IMR-90 (cell line): Measurements from ENCODE around the gene UNK. TPM values are rescaled to one million over a fixed set of nuclear protein-coding genes. Genes with fewer than 3 reads are reported as not detected.

Source experiments
- ATAC-seq: fragments of 200-7000 bp; cut with Tn5 transposase; 2 replicates; pipeline ENCODE4 v1.9.1; 2020; ENCODE audit warnings: low read depth, mild to moderate bottlenecking, moderate library complexity
- BruUV-seq: library from RNA; stranded (reverse); fragments of 400-500 nt; replicated peaks from 2 replicates; lab custom pipeline; 2021; lab: Mats Ljungman, UMichigan
- CTCF ChIA-PET: fragments of 300-600 bp; formaldehyde crosslinking; extraction: SDS; loops from one replicate; lab custom pipeline; 2021; ENCODE audit warnings: antibody characterized with exemption; lab: Yijun Ruan, JAX
- POLR2A ChIA-PET: fragments of 300-600 bp; sonication (Branson Sonifier 250); formaldehyde crosslinking; loops from one replicate; lab custom pipeline; 2022; ENCODE audit warnings: antibody characterized with exemption; ENCODE audit not compliant: unreplicated experiment; lab: Charles Lee
- DNase-seq: peaks from one replicate; pipeline ENCODE4 v3.0.0; 2013
- H2AFZ ChIP-seq: replicated peaks from 2 replicates; pipeline ENCODE3; 2013; ENCODE audit warnings: low read length, mild to moderate bottlenecking; ENCODE audit not compliant: poor library complexity
- H2AK5ac ChIP-seq: 2 replicates; pipeline ENCODE4 v1.6.1; 2013; ENCODE audit warnings: low read depth, low read length, inconsistent platforms
- H2AK9ac ChIP-seq: replicated peaks from 2 replicates; pipeline ENCODE3; 2013; ENCODE audit warnings: mild to moderate bottlenecking, low read depth, low read length, moderate library complexity; ENCODE audit not compliant: poor library complexity
- H2BK120ac ChIP-seq: 2 replicates; pipeline ENCODE4 v1.6.1; 2013; ENCODE audit warnings: low read depth, low read length, inconsistent platforms
- H2BK15ac ChIP-seq: 3 replicates; pipeline ENCODE4 v1.6.1; 2013; ENCODE audit warnings: low read depth, low read length, inconsistent platforms
- H2BK20ac ChIP-seq: 2 replicates; pipeline ENCODE4 v1.6.1; 2013; ENCODE audit warnings: low read depth, mild to moderate bottlenecking, inconsistent platforms, low read length, moderate library complexity
- H2BK5ac ChIP-seq: 2 replicates; pipeline ENCODE4 v1.6.1; 2013; ENCODE audit warnings: mild to moderate bottlenecking, low read depth, low read length, inconsistent platforms; ENCODE audit not compliant: poor library complexity, severe bottlenecking
- H3K14ac ChIP-seq: replicated peaks from 2 replicates; pipeline ENCODE4 v1.6.1; 2013; ENCODE audit warnings: low read depth, low read length, inconsistent platforms
- H3K18ac ChIP-seq: 2 replicates; pipeline ENCODE4 v1.6.1; 2013; ENCODE audit warnings: low read depth, low read length, control low read depth
- H3K23ac ChIP-seq: 2 replicates; pipeline ENCODE4 v1.6.1; 2013; ENCODE audit warnings: low read depth, low read length, inconsistent platforms
- H3K27ac ChIP-seq: 2 replicates; pipeline ENCODE4 v1.5.1; 2013; ENCODE audit warnings: mild to moderate bottlenecking, control low read depth, low read length; ENCODE audit not compliant: insufficient read depth
- H3K27me3 ChIP-seq: 2 replicates; pipeline ENCODE4 v1.6.1; 2013; ENCODE audit warnings: low read length; ENCODE audit not compliant: control insufficient read depth, insufficient read depth
- H3K36me3 ChIP-seq: 2 replicates; pipeline ENCODE4 v1.6.1; 2013; ENCODE audit warnings: low read length, mixed read lengths; ENCODE audit not compliant: control insufficient read depth, insufficient read depth
- H3K4ac ChIP-seq: 2 replicates; pipeline ENCODE4 v1.6.1; 2013; ENCODE audit warnings: low read depth, low read length, inconsistent platforms
- H3K4me1 ChIP-seq: 2 replicates; pipeline ENCODE4 v1.6.1; 2013; ENCODE audit warnings: low read length, mixed read lengths; ENCODE audit not compliant: control insufficient read depth, insufficient read depth
- H3K4me2 ChIP-seq: 2 replicates; pipeline ENCODE4 v1.6.1; 2013; ENCODE audit warnings: low read depth, mild to moderate bottlenecking, control low read depth, low read length, moderate library complexity
- H3K4me3 ChIP-seq: 2 replicates; pipeline ENCODE4 v1.5.1; 2013; ENCODE audit warnings: low read depth, mild to moderate bottlenecking, control low read depth, low read length, moderate library complexity; ENCODE audit not compliant: insufficient read depth
- H3K56ac ChIP-seq: 2 replicates; pipeline ENCODE4 v1.6.1; 2013; ENCODE audit warnings: low read length, inconsistent platforms; ENCODE audit not compliant: insufficient read depth; ENCODE audit errors: extremely low read depth
- H3K79me1 ChIP-seq, 2 experiments: 2 replicates each; pipeline ENCODE4 v1.6.1; 2013; ENCODE audit warnings: low read length in 2 of 2, inconsistent platforms in 1 of 2, low read depth in 1 of 2
- H3K9ac ChIP-seq: 2 replicates; pipeline ENCODE4 v1.6.1; 2013; ENCODE audit warnings: low read depth, low read length, control low read depth
- H3K9me1 ChIP-seq: 2 replicates; pipeline ENCODE4 v1.6.1; 2013; ENCODE audit warnings: low read length, inconsistent platforms; ENCODE audit not compliant: insufficient read depth
- H3K9me3 ChIP-seq: 2 replicates; pipeline ENCODE4 v1.6.1; 2013; ENCODE audit warnings: low read length; ENCODE audit not compliant: control insufficient read depth, insufficient read depth
- H4K20me1 ChIP-seq: 2 replicates; pipeline ENCODE4 v1.6.1; 2013; ENCODE audit warnings: low read length, inconsistent platforms; ENCODE audit not compliant: insufficient read depth
- H4K5ac ChIP-seq: 2 replicates; pipeline ENCODE4 v1.6.1; 2013; ENCODE audit warnings: mild to moderate bottlenecking, low read depth, low read length, control low read depth
- H4K8ac ChIP-seq, 2 experiments: 2 replicates each; pipeline ENCODE4 v1.6.1; 2013; ENCODE audit warnings: low read depth in 2 of 2, low read length in 2 of 2, control low read depth in 1 of 2, inconsistent platforms in 1 of 2
- H4K91ac ChIP-seq: 2 replicates; pipeline ENCODE4 v1.6.1; 2013; ENCODE audit warnings: low read depth, low read length, inconsistent platforms; ENCODE audit not compliant: insufficient read depth
- CEBPB ChIP-seq: IDR thresholded peaks from 2 replicates; pipeline ENCODE4 v1.6.1; 2012; ENCODE audit warnings: low read depth, low read length, improper control_type of control experiment
- CTCF ChIP-seq: conservative IDR thresholded peaks from 2 replicates; pipeline ENCODE4 v1.5.1; 2012; ENCODE audit warnings: mild to moderate bottlenecking, low read depth, low read length, improper control_type of control experiment
- MAFK ChIP-seq: IDR thresholded peaks from 2 replicates; pipeline ENCODE4 v1.6.1; 2012; ENCODE audit warnings: low read depth, low read length, improper control_type of control experiment
- MXI1 ChIP-seq: IDR thresholded peaks from 2 replicates; pipeline ENCODE4 v1.6.1; 2012; ENCODE audit warnings: low read depth, mild to moderate bottlenecking, low read length, moderate library complexity, borderline replicate concordance
- NFE2L2 ChIP-seq: fragments of 150-350 bp; IDR thresholded peaks from 2 replicates; pipeline ENCODE4 v1.6.1; 2016; ENCODE audit warnings: low read depth, mild to moderate bottlenecking, low read length
- RAD21 ChIP-seq: IDR thresholded peaks from 2 replicates; pipeline ENCODE4 v1.6.1; 2012; ENCODE audit warnings: low read length, improper control_type of control experiment
- RFX5 ChIP-seq: IDR thresholded peaks from 2 replicates; pipeline ENCODE4 v1.8.0; 2012; ENCODE audit warnings: low read depth, mild to moderate bottlenecking, low read length, moderate library complexity
- WGBS, 2 experiments: methylation state at CpG; one replicate each; pipeline versions ENCODE4 v1.1.5 to v1.1.7; 2013; ENCODE audit warnings: missing lambda C conversion rate in 2 of 2; ENCODE audit not compliant: insufficient read length in 1 of 2; ENCODE audit errors: extremely low coverage in 2 of 2; 5-methylcytosine and 5-hydroxymethylcytosine counted together
- dilution Hi-C: fragments of 300-500 bp; cut with HindIII; formaldehyde crosslinking; loops from one replicate; pipeline ENCODE4 v1.14.3; 2018; ENCODE audit warnings: low sequenced_read_pairs; ENCODE audit not compliant: unreplicated experiment
- in situ Hi-C: fragments of 300-500 bp; cut with MboI; formaldehyde crosslinking; loops from 3 replicates; pipeline ENCODE4 v1.14.3; 2019; ENCODE audit warnings: low sequenced_read_pairs, inconsistent platforms, mixed read lengths
- intact Hi-C: fragments of 100-400 bp; cut with micrococcal nuclease; formaldehyde crosslinking; loops from 2 replicates; pipeline ENCODE4 v1.10.0; 2022
- polyA plus RNA-seq, 3 experiments: library from polyadenylated mRNA; depleted of rRNA; stranded (reverse); fragments of >200 nt; gene quantifications; 2 replicates each; pipeline ENCODE4 v1.2.3, GENCODE V29; 2012; ENCODE audit warnings: low replicate concordance in 1 of 3
- total RNA-seq: library from RNA; depleted of rRNA; stranded (reverse); fragments of >200 nt; gene quantifications from 2 replicates; pipeline ENCODE4 v1.2.3, GENCODE V29; 2012

UNK gene
- total and polyA plus RNA-seq, 2 of the 4 experiments (the other 2 are of a cell fraction): 15.4 to 17.3 TPM

- peaks cover 14 to 38% of the 10 kb centered on the region in 2 experiments for H3K79me1 ChIP-seq
- POLR2A ChIA-PET: no interaction called here
- H4K5ac ChIP-seq: no peak overlapping the region
- no peak overlapping the region for H3K4me2 ChIP-seq
- intact Hi-C loops: no loop called here
- no peak overlapping the region for H2AK9ac ChIP-seq
- no peak overlapping the region for H4K91ac ChIP-seq
- no CpG with 5 or more reads among the region's 3 CpGs for WGBS, 2 experiments
- peaks cover 17% of the 10 kb centered on the region for H4K20me1 ChIP-seq
- no peak overlapping the region for H3K4me3 ChIP-seq
- no peak overlapping the region for H3K9ac ChIP-seq
- no peak overlapping the region for H2AFZ ChIP-seq
- ATAC-seq (no peak), DNase-seq (no peak)
- no peak overlapping the region for H3K4ac ChIP-seq
- no peaks in the 10 kb centered on the region for H3K27me3 ChIP-seq
- H2BK15ac ChIP-seq: no peak overlapping the region
- no peak overlapping the region for H3K23ac ChIP-seq
- no peak overlapping the region for H3K56ac ChIP-seq
- no peak overlapping the region for H2AK5ac ChIP-seq
- H3K36me3 ChIP-seq: peaks cover 22% of the 10 kb centered on the region
- H3K9me1 ChIP-seq: peaks cover 4% of the 10 kb centered on the region; the same call in 1 of the 2 replicates
- H3K18ac ChIP-seq: no peak overlapping the region
- H3K4me1 ChIP-seq: no peaks in the 10 kb centered on the region; the same call in 1 of the 2 replicates
- in situ Hi-C loops: no loop called here
- no peak overlapping the region for H2BK5ac ChIP-seq
- BruUV-seq: no TSS peak
- no peak overlapping the region for H2BK120ac ChIP-seq
- H3K14ac ChIP-seq: no peak overlapping the region
- no peaks in the 10 kb centered on the region for H3K9me3 ChIP-seq
- dilution Hi-C loops: no loop called here
- no peak overlapping the region for H2BK20ac ChIP-seq
- no peak overlapping the region for H4K8ac ChIP-seq
- H3K27ac ChIP-seq: no peak overlapping the region
- TF ChIP-seq RAD21 (no peak), RFX5 (no peak), NFE2L2 (no peak), MXI1 (no peak), CEBPB (no peak), MAFK (no peak), CTCF (no peak)
- CTCF ChIA-PET: interaction anchor here (0.6 kb wide), 1 partner anchor 19 kb away, joined by 6 read pairs; no protein-coding TSS in a partner anchor
Observed at GRCh38 chr17:75807861-75808260, 23.3 kb downstream of the UNK start.
